Lung (tissue), 12 donors: ENCODE measurements around the gene SLC4A2. TPM values are rescaled to one million over a fixed set of nuclear protein-coding genes. Genes with fewer than 3 reads are reported as not detected.

Experiments used
- ATAC-seq: fragments of 200-7000 bp; cut with Tn5 transposase; one replicate; pipeline ENCODE4 v1.9.1; 2020; ENCODE audit warnings: moderate number of reproducible peaks; ENCODE audit not compliant: insufficient read depth, low FRiP score
- DNase-seq, 3 donors: peaks; one replicate each; pipeline ENCODE4 v3.0.0-alpha.2; 2013 to 2017
- H3K27ac ChIP-seq, 2 donors: one replicate each; pipeline ENCODE4 v1.5.1; 2013; ENCODE audit warnings: mild to moderate bottlenecking in 2 of 2, moderate library complexity in 2 of 2, control low read depth in 1 of 2, inconsistent platforms in 1 of 2, low read depth in 1 of 2, low read length in 1 of 2
- H3K27me3 ChIP-seq, 3 donors: one replicate each; pipeline ENCODE4 v1.5.1; 2013; ENCODE audit warnings: low read length in 2 of 3; ENCODE audit not compliant: control insufficient read depth in 3 of 3, insufficient read depth in 3 of 3
- H3K36me3 ChIP-seq, 4 donors: one replicate each; pipeline ENCODE4 v1.5.1; 2013; ENCODE audit warnings: low read length in 4 of 4, mild to moderate bottlenecking in 1 of 4, moderate library complexity in 1 of 4; ENCODE audit not compliant: control insufficient read depth in 4 of 4, insufficient read depth in 4 of 4
- H3K4me1 ChIP-seq, 5 donors: one replicate each; pipeline ENCODE4 v1.5.1; 2013; ENCODE audit warnings: low read length in 5 of 5, mild to moderate bottlenecking in 2 of 5, moderate library complexity in 1 of 5; ENCODE audit not compliant: control insufficient read depth in 5 of 5, insufficient read depth in 5 of 5
- H3K4me3 ChIP-seq: one replicate; pipeline ENCODE4 v1.5.1; 2013; ENCODE audit warnings: mild to moderate bottlenecking, control low read depth, moderate library complexity
- H3K9ac ChIP-seq, 2 donors: one replicate each; pipeline ENCODE4 v1.5.1; 2013; ENCODE audit warnings: low read length in 2 of 2, control low read depth in 1 of 2; ENCODE audit not compliant: insufficient read depth in 1 of 2
- H3K9me3 ChIP-seq, 4 donors: one replicate each; pipeline ENCODE4 v1.5.1; 2013; ENCODE audit warnings: low read length in 3 of 4, mild to moderate bottlenecking in 1 of 4, moderate library complexity in 1 of 4; ENCODE audit not compliant: control insufficient read depth in 4 of 4, insufficient read depth in 3 of 4
- whole genome bisulfite sequencing, 2 donors: extraction: QIAGEN DNeasy Blood & Tissue Kit; methylation state at CpG; one replicate each; pipeline ENCODE4 v1.1.7; 2013; 5-methylcytosine and 5-hydroxymethylcytosine counted together
- polyA plus RNA-seq, 2 donors: library from polyadenylated mRNA; stranded (reverse); fragments of 200-250 nt; gene quantifications; one replicate each; pipeline ENCODE4 v1.2.1, GENCODE V29; 2013
- total RNA-seq, 2 donors: library from RNA; depleted of rRNA in 1 of 2; stranded (reverse); fragments of >200 nt in 1 of 2; gene quantifications; one replicate each; pipeline ENCODE4 v1.2.1, GENCODE V29; 2014 to 2021
- TF ChIP-seq, protein P1 (sequence below): IDR thresholded peaks from 2 replicates; pipeline ENCODE4 v1.5.1; 2012; ENCODE audit warnings: mild to moderate bottlenecking; ENCODE audit errors: control extremely low read depth, extremely low read depth
- donor health status: control.
- donor health status: control.
- donor health status: Bipolar disorder and iron deficiency.
- donor health status: healthy.
- donor health status: DM: yes; HTN: yes; CAD: no.

SLC4A2 gene
- total and polyA plus RNA-seq, 4 donors = 66.3 to 173 (median 120) TPM

DNA sequence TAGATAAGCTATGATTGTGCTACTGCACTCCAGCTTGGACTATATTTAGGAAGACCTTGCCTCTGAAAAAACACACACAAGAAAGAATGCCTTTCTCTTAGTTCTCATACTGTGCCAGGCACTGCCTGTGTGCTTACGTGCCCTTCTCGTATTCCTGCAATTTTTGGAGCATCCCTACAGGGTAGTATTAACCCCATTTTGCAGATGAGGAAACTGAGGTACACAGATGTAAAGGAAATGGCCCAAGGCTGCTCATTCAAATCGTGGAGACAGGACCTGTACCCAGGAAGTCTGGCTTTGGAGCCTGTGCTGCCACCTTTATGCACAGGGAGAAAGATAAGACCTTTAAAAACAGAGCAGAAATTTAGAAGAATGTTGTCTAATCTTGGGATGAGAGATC lies 43.6 kb downstream of the SLC4A2 start:
- 74 to 80% methylated on average over 3 of the region's 3 CpGs for WGBS, 2 donors

DNA sequence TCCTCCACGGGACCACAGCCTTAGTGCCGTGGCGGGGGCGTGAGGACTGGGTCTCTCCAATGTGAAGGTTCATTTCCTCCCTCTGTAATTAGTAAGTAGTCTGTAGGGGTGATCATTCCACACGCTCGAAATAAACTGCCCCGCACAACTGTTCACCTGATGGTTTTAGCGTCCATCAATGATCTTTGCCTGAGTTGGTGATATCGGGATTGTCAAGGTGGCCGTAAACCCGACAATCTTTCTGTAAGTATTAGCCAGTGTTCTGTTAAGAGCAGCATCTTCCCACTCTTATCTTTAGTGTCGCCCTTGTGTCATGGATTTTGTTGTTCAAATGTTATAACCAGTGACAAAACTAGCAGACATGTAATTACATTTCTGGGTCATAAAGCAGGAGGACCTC lies 44.6 kb downstream of the SLC4A2 start:
- Histone ChIP-seq H3K9ac (no peak overlapping the region), H3K4me1 (peaks cover 0 to 7% (median 0%) of the 10 kb centered on the region in 5 donors), H3K4me3 (no peak overlapping the region), H3K36me3 (peaks cover 0 to 3% (median 2%) of the 10 kb centered on the region in 4 donors), H3K9me3 (peaks cover 0 to 3% (median 0%) of the 10 kb centered on the region in 4 donors), H3K27ac (no peak overlapping the region), H3K27me3 (no peaks in the 10 kb centered on the region)
- TF ChIP-seq, protein P1, sequence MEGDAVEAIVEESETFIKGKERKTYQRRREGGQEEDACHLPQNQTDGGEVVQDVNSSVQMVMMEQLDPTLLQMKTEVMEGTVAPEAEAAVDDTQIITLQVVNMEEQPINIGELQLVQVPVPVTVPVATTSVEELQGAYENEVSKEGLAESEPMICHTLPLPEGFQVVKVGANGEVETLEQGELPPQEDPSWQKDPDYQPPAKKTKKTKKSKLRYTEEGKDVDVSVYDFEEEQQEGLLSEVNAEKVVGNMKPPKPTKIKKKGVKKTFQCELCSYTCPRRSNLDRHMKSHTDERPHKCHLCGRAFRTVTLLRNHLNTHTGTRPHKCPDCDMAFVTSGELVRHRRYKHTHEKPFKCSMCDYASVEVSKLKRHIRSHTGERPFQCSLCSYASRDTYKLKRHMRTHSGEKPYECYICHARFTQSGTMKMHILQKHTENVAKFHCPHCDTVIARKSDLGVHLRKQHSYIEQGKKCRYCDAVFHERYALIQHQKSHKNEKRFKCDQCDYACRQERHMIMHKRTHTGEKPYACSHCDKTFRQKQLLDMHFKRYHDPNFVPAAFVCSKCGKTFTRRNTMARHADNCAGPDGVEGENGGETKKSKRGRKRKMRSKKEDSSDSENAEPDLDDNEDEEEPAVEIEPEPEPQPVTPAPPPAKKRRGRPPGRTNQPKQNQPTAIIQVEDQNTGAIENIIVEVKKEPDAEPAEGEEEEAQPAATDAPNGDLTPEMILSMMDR = no peak
- ATAC-seq (no peak), DNase-seq (no peak)
- 87 to 91% methylated on average over 12 of the region's 12 CpGs for WGBS, 2 donors

More for the DNA sequence above, 43.6 kb downstream of the SLC4A2 start:
- TF ChIP-seq, protein P1 = no peak
- DNase-seq = no peak
- no peaks in the 10 kb centered on the region for H3K27me3 ChIP-seq
- H3K4me1 ChIP-seq = peaks cover 0 to 7% (median 0%) of the 10 kb centered on the region in 5 donors
- ATAC-seq = no peak
- H3K27ac ChIP-seq = no peak overlapping the region
- H3K9ac ChIP-seq = no peak overlapping the region
- no peak overlapping the region for H3K4me3 ChIP-seq
- H3K9me3 ChIP-seq = peaks cover 0 to 3% (median 0%) of the 10 kb centered on the region in 4 donors
- H3K36me3 ChIP-seq = peaks cover 0 to 2% (median 1%) of the 10 kb centered on the region in 4 donors

DNA sequence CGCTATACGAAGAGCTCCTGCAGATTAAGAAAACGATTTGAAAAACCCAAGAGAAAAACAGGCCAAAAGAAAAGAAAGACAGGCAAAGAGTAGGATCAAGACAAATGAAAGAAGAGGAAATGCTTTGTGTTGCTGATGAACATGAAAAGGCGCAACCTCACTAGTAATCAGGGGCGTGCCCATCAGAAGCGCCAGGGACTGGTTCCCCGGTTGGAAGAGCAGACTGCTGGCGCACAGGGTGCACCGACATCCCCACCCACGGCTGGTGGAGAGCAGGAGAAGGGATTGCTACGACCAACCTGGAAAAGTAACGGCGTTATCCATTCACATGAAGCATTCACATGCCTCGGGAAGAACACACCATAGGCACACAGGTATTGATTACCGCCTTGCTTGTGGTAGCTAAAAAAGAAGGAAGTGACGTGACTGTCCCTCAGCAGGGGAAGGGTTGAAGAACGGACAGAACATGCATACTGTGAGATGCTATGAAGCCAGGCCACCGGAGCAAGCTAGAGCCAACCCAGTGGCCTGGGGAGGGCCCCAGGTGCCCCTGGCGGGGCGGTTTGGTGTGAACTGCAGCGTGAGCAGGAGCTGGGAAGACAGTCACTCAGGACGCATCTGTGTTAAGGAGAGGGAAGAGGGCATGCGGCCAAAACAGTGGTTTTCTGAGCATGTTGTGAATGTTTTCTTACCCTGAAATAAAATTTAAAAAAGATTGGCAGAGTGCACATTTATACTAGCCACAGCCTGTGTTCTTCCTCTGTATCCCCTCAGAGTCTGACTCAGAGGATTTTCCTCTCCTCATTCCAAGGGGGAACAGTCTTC lies 45.2 kb downstream of the SLC4A2 start:
- ATAC-seq = no peak
- DNase-seq = no peak
- H3K27me3 ChIP-seq = no peaks in the 10 kb centered on the region
- H3K9me3 ChIP-seq = peaks cover 0 to 3% (median 0%) of the 10 kb centered on the region in 4 donors
- H3K4me3 ChIP-seq = no peak overlapping the region
- WGBS, 2 donors = 70 to 77% methylated on average over 23 of the region's 23 CpGs
- H3K36me3 ChIP-seq = peaks cover 0 to 3% (median 2%) of the 10 kb centered on the region in 4 donors
- TF ChIP-seq, protein P1 = no peak
- H3K9ac ChIP-seq = no peak overlapping the region
- H3K4me1 ChIP-seq = peaks cover 0 to 5% (median 0%) of the 10 kb centered on the region in 5 donors
- H3K27ac ChIP-seq = no peak overlapping the region
